Neural progenitor cell (in vitro differentiated cells): ENCODE data around the gene EFEMP1. TPM values are rescaled to one million over a fixed set of nuclear protein-coding genes. Genes with fewer than 3 reads are reported as not detected.

Experiments used
- DNase-seq: peaks from one replicate; pipeline ENCODE4 v3.0.0-alpha.2; 2016; ENCODE audit warnings: low spot score
- H2AFZ ChIP-seq: fragments of 200-600 bp; sonication (generic); replicated peaks from 2 replicates; pipeline ENCODE4 v1.6.1; 2016; ENCODE audit warnings: antibody characterized with exemption
- H3F3A ChIP-seq: fragments of 200-600 bp; sonication (generic); 2 replicates; pipeline ENCODE4 v1.6.1; 2016; ENCODE audit warnings: antibody characterized with exemption, low read depth
- H3K27ac ChIP-seq: fragments of 200-600 bp; sonication (generic); 2 replicates; pipeline ENCODE4 v1.5.1; 2016; ENCODE audit warnings: mild to moderate bottlenecking
- H3K27me3 ChIP-seq: fragments of 200-600 bp; sonication (generic); 2 replicates; pipeline ENCODE4 v1.6.1; 2016; ENCODE audit warnings: mild to moderate bottlenecking, moderate library complexity
- H3K36me3 ChIP-seq: fragments of 200-600 bp; sonication (generic); 2 replicates; pipeline ENCODE4 v1.5.1; 2016
- H3K4me1 ChIP-seq: fragments of 200-600 bp; sonication (generic); 2 replicates; pipeline ENCODE4 v1.6.1; 2016; ENCODE audit warnings: mixed run types
- H3K4me2 ChIP-seq: fragments of 200-600 bp; sonication (generic); 2 replicates; pipeline ENCODE4 v1.6.1; 2016
- H3K4me3 ChIP-seq: fragments of 200-600 bp; sonication (generic); 2 replicates; pipeline ENCODE4 v1.5.1; 2016
- H3K79me2 ChIP-seq: fragments of 200-600 bp; sonication (generic); 2 replicates; pipeline ENCODE4 v1.6.1; 2016; ENCODE audit warnings: low read depth
- H3K9ac ChIP-seq: fragments of 200-600 bp; sonication (generic); 2 replicates; pipeline ENCODE4 v1.6.1; 2016
- H3K9me3 ChIP-seq: fragments of 200-600 bp; sonication (generic); 2 replicates; pipeline ENCODE4 v1.5.1; 2016; ENCODE audit warnings: low read depth
- H4K20me1 ChIP-seq: fragments of 200-600 bp; sonication (generic); 2 replicates; pipeline ENCODE4 v1.6.1; 2016; ENCODE audit warnings: low read depth
- H3K27ac Mint-ChIP-seq: 3 replicates; pipeline ENCODE4 v1.8.0; 2021; ENCODE audit warnings: mixed read lengths
- H3K27me3 Mint-ChIP-seq: 2 replicates; pipeline ENCODE4 v1.8.0; 2022; ENCODE audit warnings: low read depth, mild to moderate bottlenecking, inconsistent platforms, moderate library complexity, mixed read lengths; ENCODE audit not compliant: insufficient read depth
- H3K36me3 Mint-ChIP-seq: 3 replicates; pipeline ENCODE4 v1.8.0; 2021; ENCODE audit warnings: mixed read lengths
- H3K4me1 Mint-ChIP-seq: 3 replicates; pipeline ENCODE4 v1.8.0; 2021; ENCODE audit warnings: mixed read lengths
- H3K4me3 Mint-ChIP-seq: 3 replicates; pipeline ENCODE4 v1.8.0; 2021; ENCODE audit warnings: mild to moderate bottlenecking, moderate library complexity, mixed read lengths
- H3K9me3 Mint-ChIP-seq: 3 replicates; pipeline ENCODE4 v1.8.0; 2020; ENCODE audit warnings: mixed read lengths
- CTCF ChIP-seq: fragments of 200-600 bp; sonication (generic); IDR thresholded peaks from 2 replicates; pipeline ENCODE4 v1.5.1; 2017; ENCODE audit warnings: antibody characterized with exemption, mild to moderate bottlenecking
- EZH2 ChIP-seq: fragments of 200-600 bp; sonication (generic); IDR thresholded peaks from 2 replicates; pipeline ENCODE4 v1.6.1; 2017; ENCODE audit warnings: antibody characterized with exemption, mild to moderate bottlenecking, moderate library complexity
- EZH2phosphoT487 ChIP-seq: fragments of 200-600 bp; sonication (generic); IDR thresholded peaks from 2 replicates; pipeline ENCODE4 v1.6.1; 2017; ENCODE audit warnings: antibody characterized with exemption
- total RNA-seq: library from RNA; depleted of rRNA; stranded (reverse); fragments of >200 nt; gene quantifications from 2 replicates; pipeline ENCODE4 v1.2.3, GENCODE V29; 2015; ENCODE audit warnings: low replicate concordance

Gene EFEMP1
- total RNA-seq, 1 donor from 2014 or later: 25.5 TPM

GRCh38 chr2:55932843-55933242 lies 9.3 kb upstream of the EFEMP1 start:
- Histone ChIP-seq H3K9me3 (no peaks in the 10 kb centered on the region), H3F3A (no peaks in the 10 kb centered on the region), H3K4me1 (no peaks in the 10 kb centered on the region), H3K27ac (no peak overlapping the region), H3K27me3 (no peaks in the 10 kb centered on the region), H3K9ac (no peak overlapping the region), H4K20me1 (no peaks in the 10 kb centered on the region), H3K4me3 (no peak overlapping the region), H3K4me2 (no peak overlapping the region), H3K79me2 (no peaks in the 10 kb centered on the region), H2AFZ (no peak overlapping the region), H3K36me3 (no peaks in the 10 kb centered on the region)
- Mint-ChIP-seq H3K36me3 (no peaks in the 10 kb centered on the region), H3K27ac (no peak overlapping the region), H3K9me3 (no peaks in the 10 kb centered on the region), H3K4me3 (no peak overlapping the region), H3K4me1 (no peaks in the 10 kb centered on the region), H3K27me3 (no peaks in the 10 kb centered on the region)
- DNase-seq: no peak
- TF ChIP-seq EZH2phosphoT487 (no peak), EZH2 (no peak), CTCF (no peak)

GRCh38 chr2:55931281-55931680 lies 7.7 kb upstream of the EFEMP1 start:
- no peaks in the 10 kb centered on the region for H3K36me3 Mint-ChIP-seq
- H2AFZ ChIP-seq: no peak overlapping the region
- TF ChIP-seq CTCF (no peak), EZH2phosphoT487 (no peak), EZH2 (no peak)

GRCh38 chr2:55929476-55929875 lies 5.9 kb upstream of the EFEMP1 start:
- no peak overlapping the region for H3K27ac ChIP-seq
- H3K79me2 ChIP-seq: no peaks in the 10 kb centered on the region
- H3K4me1 Mint-ChIP-seq: no peaks in the 10 kb centered on the region
- H3K27me3 Mint-ChIP-seq: peaks cover 9% of the 10 kb centered on the region
- DNase-seq: no peak
- H3F3A ChIP-seq: no peaks in the 10 kb centered on the region
- no peak overlapping the region for H3K9ac ChIP-seq
- H3K36me3 ChIP-seq: no peaks in the 10 kb centered on the region
- H3K4me2 ChIP-seq: no peak overlapping the region
- H3K4me3 ChIP-seq: no peak overlapping the region
- no peak for TF ChIP-seq EZH2phosphoT487
- no peak for TF ChIP-seq EZH2
- no peak for TF ChIP-seq CTCF
- no peak overlapping the region for H3K27ac Mint-ChIP-seq
- no peak overlapping the region for H2AFZ ChIP-seq
- no peaks in the 10 kb centered on the region for H3K36me3 Mint-ChIP-seq
- no peaks in the 10 kb centered on the region for H4K20me1 ChIP-seq
- H3K4me1 ChIP-seq: no peaks in the 10 kb centered on the region
- no peaks in the 10 kb centered on the region for H3K9me3 ChIP-seq
- peaks cover 30% of the 10 kb centered on the region for H3K27me3 ChIP-seq
- H3K9me3 Mint-ChIP-seq: no peaks in the 10 kb centered on the region
- no peak overlapping the region for H3K4me3 Mint-ChIP-seq

More at GRCh38 chr2:55931281-55931680, 7.7 kb upstream of the EFEMP1 start:
- DNase-seq: no peak
- Histone ChIP-seq H3K36me3 (no peaks in the 10 kb centered on the region), H3K79me2 (no peaks in the 10 kb centered on the region), H3K27ac (no peak overlapping the region), H3K4me1 (no peaks in the 10 kb centered on the region), H4K20me1 (no peaks in the 10 kb centered on the region), H3K27me3 (peaks cover 12% of the 10 kb centered on the region), H3K4me3 (no peak overlapping the region), H3F3A (no peaks in the 10 kb centered on the region), H3K4me2 (no peak overlapping the region), H3K9ac (no peak overlapping the region), H3K9me3 (no peaks in the 10 kb centered on the region)
- Mint-ChIP-seq H3K27ac (no peak overlapping the region), H3K9me3 (no peaks in the 10 kb centered on the region), H3K27me3 (no peaks in the 10 kb centered on the region), H3K4me3 (no peak overlapping the region), H3K4me1 (no peaks in the 10 kb centered on the region)
